ENCODE data around the gene METRN.

Gene METRN

DNA sequence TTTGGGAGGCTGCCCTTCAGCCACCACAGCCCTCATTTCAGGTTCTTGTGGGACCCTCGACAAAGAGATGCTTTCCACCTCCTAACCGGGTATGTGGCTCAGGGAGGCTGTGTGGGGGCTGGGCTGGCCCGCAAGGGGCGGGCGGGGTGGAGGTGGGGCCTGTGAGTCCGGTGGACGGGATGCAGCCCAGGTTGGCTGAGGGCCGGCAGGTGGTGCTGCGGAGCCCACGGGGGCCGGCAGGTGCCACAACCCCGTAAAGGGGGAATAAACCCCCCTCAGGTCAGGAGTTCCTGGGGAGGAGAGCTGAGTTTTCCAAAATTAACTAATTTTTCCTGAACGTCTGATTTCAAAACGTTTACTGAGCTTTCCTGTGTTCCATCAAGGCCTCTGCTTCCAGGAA is 30.8 kb downstream of the METRN start:
- TF ChIP-seq TAF1 (IDR thresholded peaks at IDR 0.05; ENCODE audit: borderline replicate concordance, insufficient read depth, low read length): no peak
- no peak for TF ChIP-seq POLR2AphosphoS5 (IDR thresholded peaks at IDR 0.05; ENCODE audit: low read depth, low read length)
- no peak for TF ChIP-seq SIN3A (IDR thresholded peaks at IDR 0.05; ENCODE audit: borderline replicate concordance, insufficient read depth, low read length)
- TF ChIP-seq, protein P1, sequence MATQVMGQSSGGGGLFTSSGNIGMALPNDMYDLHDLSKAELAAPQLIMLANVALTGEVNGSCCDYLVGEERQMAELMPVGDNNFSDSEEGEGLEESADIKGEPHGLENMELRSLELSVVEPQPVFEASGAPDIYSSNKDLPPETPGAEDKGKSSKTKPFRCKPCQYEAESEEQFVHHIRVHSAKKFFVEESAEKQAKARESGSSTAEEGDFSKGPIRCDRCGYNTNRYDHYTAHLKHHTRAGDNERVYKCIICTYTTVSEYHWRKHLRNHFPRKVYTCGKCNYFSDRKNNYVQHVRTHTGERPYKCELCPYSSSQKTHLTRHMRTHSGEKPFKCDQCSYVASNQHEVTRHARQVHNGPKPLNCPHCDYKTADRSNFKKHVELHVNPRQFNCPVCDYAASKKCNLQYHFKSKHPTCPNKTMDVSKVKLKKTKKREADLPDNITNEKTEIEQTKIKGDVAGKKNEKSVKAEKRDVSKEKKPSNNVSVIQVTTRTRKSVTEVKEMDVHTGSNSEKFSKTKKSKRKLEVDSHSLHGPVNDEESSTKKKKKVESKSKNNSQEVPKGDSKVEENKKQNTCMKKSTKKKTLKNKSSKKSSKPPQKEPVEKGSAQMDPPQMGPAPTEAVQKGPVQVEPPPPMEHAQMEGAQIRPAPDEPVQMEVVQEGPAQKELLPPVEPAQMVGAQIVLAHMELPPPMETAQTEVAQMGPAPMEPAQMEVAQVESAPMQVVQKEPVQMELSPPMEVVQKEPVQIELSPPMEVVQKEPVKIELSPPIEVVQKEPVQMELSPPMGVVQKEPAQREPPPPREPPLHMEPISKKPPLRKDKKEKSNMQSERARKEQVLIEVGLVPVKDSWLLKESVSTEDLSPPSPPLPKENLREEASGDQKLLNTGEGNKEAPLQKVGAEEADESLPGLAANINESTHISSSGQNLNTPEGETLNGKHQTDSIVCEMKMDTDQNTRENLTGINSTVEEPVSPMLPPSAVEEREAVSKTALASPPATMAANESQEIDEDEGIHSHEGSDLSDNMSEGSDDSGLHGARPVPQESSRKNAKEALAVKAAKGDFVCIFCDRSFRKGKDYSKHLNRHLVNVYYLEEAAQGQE (IDR thresholded peaks at IDR 0.05; ENCODE audit: insufficient read depth in 1 of 2, low read depth in 2 of 2, low read length in 2 of 2): no peak
- TF ChIP-seq FOXP2 (optimal IDR thresholded peaks at IDR 0.05; ENCODE audit: borderline replicate concordance, extremely low read depth, extremely low read length, insufficient read depth): no peak

DNA sequence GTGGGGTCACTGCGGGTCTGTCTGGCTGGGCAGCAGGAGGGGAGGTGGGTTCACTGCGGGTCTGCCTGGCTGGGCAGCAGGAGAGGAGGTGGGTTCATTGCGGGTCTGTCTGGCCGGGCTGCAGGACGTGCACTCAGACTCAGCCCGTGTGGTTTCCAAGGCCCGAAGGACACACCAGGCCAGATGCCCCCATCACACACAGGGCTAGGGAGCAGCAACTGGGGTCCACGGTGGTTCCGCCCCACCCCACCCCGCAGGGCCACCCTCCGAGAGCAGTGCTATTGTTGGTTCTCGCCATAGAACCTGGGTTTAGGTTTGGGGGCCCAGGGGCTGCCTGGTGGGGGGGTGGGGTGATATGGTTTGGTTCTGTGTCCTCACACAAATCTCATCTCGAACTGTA is 31.7 kb downstream of the METRN start:
- TF ChIP-seq FOXP2 (optimal IDR thresholded peaks at IDR 0.05; ENCODE audit: borderline replicate concordance, extremely low read depth, extremely low read length, insufficient read depth) (no peak), TAF1 (IDR thresholded peaks at IDR 0.05; ENCODE audit: borderline replicate concordance, insufficient read depth, low read length) (no peak), SIN3A (IDR thresholded peaks at IDR 0.05; ENCODE audit: borderline replicate concordance, insufficient read depth, low read length) (no peak), POLR2AphosphoS5 (IDR thresholded peaks at IDR 0.05; ENCODE audit: low read depth, low read length) (no peak)
- TF ChIP-seq, protein P1 (IDR thresholded peaks at IDR 0.05; ENCODE audit: insufficient read depth in 1 of 2, low read depth in 2 of 2, low read length in 2 of 2): no peak

DNA sequence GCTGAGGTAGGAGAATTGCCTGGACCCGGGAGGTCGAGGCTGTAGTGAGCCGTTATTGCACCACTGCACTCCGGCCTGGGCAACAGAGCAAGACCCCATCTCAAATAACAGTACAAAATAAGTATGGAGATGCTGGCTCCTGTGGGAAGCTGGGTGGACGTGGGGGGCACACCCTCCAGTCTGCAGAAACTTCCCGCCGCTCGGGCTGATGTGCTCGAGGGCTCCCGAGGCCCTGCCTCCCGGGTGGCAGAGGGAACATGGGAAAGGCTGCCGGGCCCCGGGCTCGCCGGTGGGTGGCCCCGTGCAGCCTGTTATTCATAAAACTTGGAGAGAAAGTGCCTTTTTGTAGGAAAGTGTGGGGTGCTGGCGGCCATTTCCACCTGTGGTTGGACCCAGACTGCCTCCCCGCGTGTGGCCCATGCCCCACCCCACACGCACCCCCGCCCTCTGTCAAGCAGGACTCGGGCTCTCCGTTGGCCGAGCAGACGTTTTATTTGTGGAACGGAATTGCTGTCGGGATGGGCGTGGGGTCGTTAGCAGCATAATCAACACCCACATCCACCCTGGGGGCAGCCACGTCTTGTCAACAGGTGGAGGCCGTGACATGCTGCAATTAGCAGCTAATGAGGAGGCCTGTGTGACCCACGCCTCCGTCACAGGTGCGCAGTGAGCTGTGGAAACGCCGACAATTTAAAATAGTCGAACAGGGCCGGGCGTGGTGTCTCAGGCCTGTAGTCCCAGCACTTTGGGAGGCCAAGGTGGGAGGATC is 33.2 kb downstream of the METRN start:
- TF ChIP-seq TAF1 (IDR thresholded peaks at IDR 0.05; ENCODE audit: borderline replicate concordance, insufficient read depth, low read length) (no peak), FOXP2 (optimal IDR thresholded peaks at IDR 0.05; ENCODE audit: borderline replicate concordance, extremely low read depth, extremely low read length, insufficient read depth) (no peak), POLR2AphosphoS5 (IDR thresholded peaks at IDR 0.05; ENCODE audit: low read depth, low read length) (no peak), SIN3A (IDR thresholded peaks at IDR 0.05; ENCODE audit: borderline replicate concordance, insufficient read depth, low read length) (no peak)
- TF ChIP-seq, protein P1 (IDR thresholded peaks at IDR 0.05; ENCODE audit: insufficient read depth in 1 of 2, low read depth in 2 of 2, low read length in 2 of 2): no peak

DNA sequence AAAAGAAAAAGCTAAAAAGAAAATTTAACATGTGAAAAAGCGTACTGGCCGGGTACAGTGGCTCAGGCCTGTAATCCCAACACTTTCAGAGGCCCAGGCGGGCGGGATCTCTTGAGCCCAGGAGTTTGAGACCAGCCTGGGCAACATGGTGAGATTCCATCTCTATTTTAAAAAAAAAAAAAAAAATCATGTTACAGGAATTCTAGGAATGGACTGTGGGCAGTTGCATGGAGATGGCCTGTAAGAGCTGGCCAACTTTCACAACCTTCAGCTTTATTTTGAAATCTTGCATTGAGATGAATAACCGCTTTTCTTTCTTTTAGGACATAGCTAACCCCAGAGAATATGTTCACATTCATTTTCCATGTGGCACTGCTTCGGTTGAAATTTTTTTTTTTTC is 34.1 kb downstream of the METRN start:
- no peak for TF ChIP-seq SIN3A (IDR thresholded peaks at IDR 0.05; ENCODE audit: borderline replicate concordance, insufficient read depth, low read length)
- TF ChIP-seq, protein P1 (IDR thresholded peaks at IDR 0.05; ENCODE audit: insufficient read depth in 1 of 2, low read depth in 2 of 2, low read length in 2 of 2): no peak
- no peak for TF ChIP-seq POLR2AphosphoS5 (IDR thresholded peaks at IDR 0.05; ENCODE audit: low read depth, low read length)
- TF ChIP-seq FOXP2 (optimal IDR thresholded peaks at IDR 0.05; ENCODE audit: borderline replicate concordance, extremely low read depth, extremely low read length, insufficient read depth): no peak
- TF ChIP-seq TAF1 (IDR thresholded peaks at IDR 0.05; ENCODE audit: borderline replicate concordance, insufficient read depth, low read length): no peak
